Measurements from ENCODE around the gene COPE. TPM values are rescaled to one million over a fixed set of nuclear protein-coding genes. Genes with fewer than 3 reads are reported as not detected.
"Not testable (repeated sequence)": the region's sequence is repeated elsewhere in the genome, so short reads cannot be mapped to it uniquely, and the experiment has no call there.

Gene COPE
- total and polyA plus RNA-seq, 5 experiments from 2014 or later: 145 to 259 (median 224) TPM

- POLR2A ChIA-PET: no interaction called here
- Mint-ChIP-seq H3K4me1 (no peaks in the 10 kb centered on the region), H3K27ac (peak overlapping the region in 2 of 10 donors; percentile 56 to 93), H3K36me3 (peaks cover 0 to 44% (median 16%) of the 10 kb centered on the region in 3 donors), H3K4me3 (no peak overlapping the region), H3K27me3 (no peaks in the 10 kb centered on the region), H3K9me3 (no peaks in the 10 kb centered on the region)
- no peak for DNase-seq
- peak in 1 of 2 donors; percentile 6 for ATAC-seq
Measured at GRCh38 chr19:18903156-18904037, 15.8 kb downstream of the COPE start.

GRCh38 chr19:18902519-18902918 is 16.7 kb downstream of the COPE start:
- not testable (repeated sequence) for H3K4me1 Mint-ChIP-seq, H3K4me3 Mint-ChIP-seq, H3K9me3 Mint-ChIP-seq, H3K27me3 Mint-ChIP-seq, ATAC-seq, DNase-seq
- peak overlapping the region in 1 of 10 donors; percentile 65 for H3K27ac Mint-ChIP-seq
- POLR2A ChIA-PET: interaction anchor here (0.6 kb wide), 1 partner anchor 16 kb away, joined by 4 read pairs; no protein-coding TSS in a partner anchor
- H3K36me3 Mint-ChIP-seq: peaks cover 0 to 41% (median 16%) of the 10 kb centered on the region in 3 donors

GRCh38 chr19:18901491-18901890 is 17.7 kb downstream of the COPE start:
- POLR2A ChIA-PET: interaction anchor here (0.7 kb wide), 1 partner anchor 1716 kb away, joined by 5 read pairs; no protein-coding TSS in a partner anchor
- ATAC-seq (no peak), DNase-seq (no peak)
- H3K27me3 Mint-ChIP-seq: peaks cover 8 to 15% (median 11%) of the 10 kb centered on the region in 5 donors
- H3K36me3 Mint-ChIP-seq: peaks cover 0 to 43% (median 18%) of the 10 kb centered on the region in 3 donors
- no peak overlapping the region for H3K27ac Mint-ChIP-seq
- no peaks in the 10 kb centered on the region for H3K9me3 Mint-ChIP-seq
- no peak overlapping the region for H3K4me3 Mint-ChIP-seq
- H3K4me1 Mint-ChIP-seq: peaks cover 3 to 10% (median 9%) of the 10 kb centered on the region in 4 donors

GRCh38 chr19:18900700-18901481 is 18.3 kb downstream of the COPE start:
- H3K27ac Mint-ChIP-seq: no peak overlapping the region
- no peak for DNase-seq
- H3K4me1 Mint-ChIP-seq: peaks cover 4 to 12% (median 11%) of the 10 kb centered on the region in 4 donors
- POLR2A ChIA-PET: no interaction called here
- no peaks in the 10 kb centered on the region for H3K9me3 Mint-ChIP-seq
- H3K36me3 Mint-ChIP-seq: peaks cover 0 to 43% (median 15%) of the 10 kb centered on the region in 3 donors
- ATAC-seq: no peak
- H3K4me3 Mint-ChIP-seq: no peak overlapping the region
- peaks cover 9 to 20% (median 13%) of the 10 kb centered on the region in 5 donors for H3K27me3 Mint-ChIP-seq

GRCh38 chr19:18899624-18900560 is 19.3 kb downstream of the COPE start:
- POLR2A ChIA-PET: no interaction called here
- Mint-ChIP-seq H3K4me3 (no peak overlapping the region), H3K4me1 (peaks cover 4 to 14% (median 12%) of the 10 kb centered on the region in 4 donors), H3K9me3 (no peaks in the 10 kb centered on the region), H3K27me3 (peaks cover 9 to 20% (median 13%) of the 10 kb centered on the region in 5 donors), H3K27ac (no peak overlapping the region), H3K36me3 (peaks cover 0 to 37% (median 15%) of the 10 kb centered on the region in 3 donors)
- no peak for ATAC-seq
- no peak for DNase-seq

GRCh38 chr19:18898607-18899408 is 20.4 kb downstream of the COPE start:
- Mint-ChIP-seq H3K4me1 (peaks cover 4 to 15% (median 12%) of the 10 kb centered on the region in 4 donors), H3K27me3 (peaks cover 11 to 24% (median 15%) of the 10 kb centered on the region in 5 donors), H3K9me3 (no peaks in the 10 kb centered on the region), H3K4me3 (no peak overlapping the region), H3K27ac (no peak overlapping the region), H3K36me3 (peaks cover 0 to 33% (median 15%) of the 10 kb centered on the region in 3 donors)
- no peak for ATAC-seq
- no peak for DNase-seq
- POLR2A ChIA-PET: interaction anchor here (1.3 kb wide), 1 partner anchor 20 kb away, joined by 3 read pairs; the partner anchor contains the start of genes COPE and DDX49

GRCh38 chr19:18898081-18898606 is 21.0 kb downstream of the COPE start:
- no peaks in the 10 kb centered on the region for H3K9me3 Mint-ChIP-seq
- H3K36me3 Mint-ChIP-seq: peaks cover 0 to 31% (median 15%) of the 10 kb centered on the region in 3 donors
- peaks cover 11 to 30% (median 17%) of the 10 kb centered on the region in 5 donors for H3K27me3 Mint-ChIP-seq
- POLR2A ChIA-PET: interaction anchor here (0.6 to 1.3 kb wide), 2 partner anchors 20 to 21 kb away, joined by 3 to 6 read pairs; partner anchors contain the start of genes COPE and DDX49
- peak overlapping the region in 2 of 10 donors; percentile 62 to 80 for H3K4me3 Mint-ChIP-seq
- no peak overlapping the region for H3K27ac Mint-ChIP-seq
- ATAC-seq (no peak), DNase-seq (no peak)
- peaks cover 4 to 15% (median 12%) of the 10 kb centered on the region in 4 donors for H3K4me1 Mint-ChIP-seq

GRCh38 chr19:18897094-18898029 is 21.8 kb downstream of the COPE start:
- no peak for ATAC-seq
- no peak for DNase-seq

GRCh38 chr19:18896421-18896841 is 22.8 kb downstream of the COPE start:
- Mint-ChIP-seq H3K9me3 (no peaks in the 10 kb centered on the region), H3K36me3 (peaks cover 0 to 23% (median 11%) of the 10 kb centered on the region in 3 donors), H3K4me3 (peak overlapping the region; percentile 52 to 92 (median 79)), H3K4me1 (peaks cover 4 to 15% (median 12%) of the 10 kb centered on the region in 4 donors), H3K27ac (peak overlapping the region in 1 of 10 donors; percentile 5), H3K27me3 (peaks cover 11 to 31% (median 17%) of the 10 kb centered on the region in 5 donors)
- ATAC-seq (no peak), DNase-seq (no peak)
- POLR2A ChIA-PET: interaction anchor here (0.6 to 0.7 kb wide), 2 partner anchors 101 to 256 kb away, joined by 4 read pairs; no protein-coding TSS in a partner anchor

More at GRCh38 chr19:18897094-18898029, 21.8 kb downstream of the COPE start:
- Mint-ChIP-seq H3K27me3 (peaks cover 11 to 30% (median 17%) of the 10 kb centered on the region in 5 donors), H3K9me3 (no peaks in the 10 kb centered on the region), H3K27ac (peak overlapping the region in 2 of 10 donors; percentile 0 to 58), H3K4me3 (peak overlapping the region in 8 of 10 donors; percentile 55 to 92 (median 78)), H3K36me3 (peaks cover 0 to 28% (median 15%) of the 10 kb centered on the region in 3 donors), H3K4me1 (peaks cover 4 to 15% (median 12%) of the 10 kb centered on the region in 4 donors)
- POLR2A ChIA-PET: interaction anchor here (0.6 to 1.3 kb wide), 2 partner anchors 20 to 22 kb away, joined by 3 to 6 read pairs; partner anchors contain the start of genes COPE and DDX49
